Measurements from ENCODE around the gene PSG5.

- no peak for TF ChIP-seq POLR2AphosphoS5 (IDR thresholded peaks at IDR 0.05; ENCODE audit: low read depth, low read length)
- TF ChIP-seq EZH2phosphoT487 (IDR thresholded peaks at IDR 0.05; ENCODE audit: borderline replicate concordance, low read depth), result no peak
- TF ChIP-seq SMC3 (IDR thresholded peaks at IDR 0.05; ENCODE audit: low read depth, low read length), result no peak
- TF ChIP-seq, protein P1, sequence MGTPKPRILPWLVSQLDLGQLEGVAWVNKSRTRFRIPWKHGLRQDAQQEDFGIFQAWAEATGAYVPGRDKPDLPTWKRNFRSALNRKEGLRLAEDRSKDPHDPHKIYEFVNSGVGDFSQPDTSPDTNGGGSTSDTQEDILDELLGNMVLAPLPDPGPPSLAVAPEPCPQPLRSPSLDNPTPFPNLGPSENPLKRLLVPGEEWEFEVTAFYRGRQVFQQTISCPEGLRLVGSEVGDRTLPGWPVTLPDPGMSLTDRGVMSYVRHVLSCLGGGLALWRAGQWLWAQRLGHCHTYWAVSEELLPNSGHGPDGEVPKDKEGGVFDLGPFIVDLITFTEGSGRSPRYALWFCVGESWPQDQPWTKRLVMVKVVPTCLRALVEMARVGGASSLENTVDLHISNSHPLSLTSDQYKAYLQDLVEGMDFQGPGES (IDR thresholded peaks at IDR 0.05; ENCODE audit: low read depth, low read length), result no peak
- no peak for TF ChIP-seq CTCF (IDR thresholded peaks at IDR 0.05)
- TF ChIP-seq CHD2 (IDR thresholded peaks at IDR 0.05; ENCODE audit: low read length, partially characterized antibody), result no peak
- no peak for TF ChIP-seq GABPA (IDR thresholded peaks at IDR 0.05; ENCODE audit: low read depth)
- no peak for TF ChIP-seq EP300 (IDR thresholded peaks at IDR 0.05; ENCODE audit: borderline replicate concordance in 1 of 2, low read depth in 1 of 2, low read length in 1 of 2)
- TF ChIP-seq RAD21 (IDR thresholded peaks at IDR 0.05; ENCODE audit: low read length), result no peak
- no peak for TF ChIP-seq TAF1 (IDR thresholded peaks at IDR 0.05; ENCODE audit: borderline replicate concordance, low read depth, low read length)
- TF ChIP-seq, protein P2, sequence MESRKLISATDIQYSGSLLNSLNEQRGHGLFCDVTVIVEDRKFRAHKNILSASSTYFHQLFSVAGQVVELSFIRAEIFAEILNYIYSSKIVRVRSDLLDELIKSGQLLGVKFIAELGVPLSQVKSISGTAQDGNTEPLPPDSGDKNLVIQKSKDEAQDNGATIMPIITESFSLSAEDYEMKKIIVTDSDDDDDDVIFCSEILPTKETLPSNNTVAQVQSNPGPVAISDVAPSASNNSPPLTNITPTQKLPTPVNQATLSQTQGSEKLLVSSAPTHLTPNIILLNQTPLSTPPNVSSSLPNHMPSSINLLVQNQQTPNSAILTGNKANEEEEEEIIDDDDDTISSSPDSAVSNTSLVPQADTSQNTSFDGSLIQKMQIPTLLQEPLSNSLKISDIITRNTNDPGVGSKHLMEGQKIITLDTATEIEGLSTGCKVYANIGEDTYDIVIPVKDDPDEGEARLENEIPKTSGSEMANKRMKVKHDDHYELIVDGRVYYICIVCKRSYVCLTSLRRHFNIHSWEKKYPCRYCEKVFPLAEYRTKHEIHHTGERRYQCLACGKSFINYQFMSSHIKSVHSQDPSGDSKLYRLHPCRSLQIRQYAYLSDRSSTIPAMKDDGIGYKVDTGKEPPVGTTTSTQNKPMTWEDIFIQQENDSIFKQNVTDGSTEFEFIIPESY (IDR thresholded peaks at IDR 0.05; ENCODE audit: borderline replicate concordance, low read depth), result no peak
- TF ChIP-seq SIN3A (IDR thresholded peaks at IDR 0.05; ENCODE audit: borderline replicate concordance, low read depth, low read length), result no peak
Observed at GRCh38 chr19:43207991-43208390, 21.7 kb upstream of the PSG5 start.

All from SK-N-SH (cell line).